ENCODE data around the gene ARHGEF4.
"Not testable (repeated sequence)": the region's sequence is repeated elsewhere in the genome, so short reads cannot be mapped to it uniquely, and the experiment has no call there.

Gene ARHGEF4

GRCh38 chr2:130981667-130982066 lies 145.0 kb downstream of the ARHGEF4 start:
- no peak for TF ChIP-seq CTCF (conservative IDR thresholded peaks at IDR 0.05; ENCODE audit: low read depth, low read length)

GRCh38 chr2:130985206-130985780 lies 148.6 kb downstream of the ARHGEF4 start:
- no peak for TF ChIP-seq CTCF (conservative IDR thresholded peaks at IDR 0.05; ENCODE audit: low read depth, low read length)
- H3K4me3 ChIP-seq (ENCODE audit: low read length), result no peak overlapping the region
- DNase-seq (ENCODE audit: low read depth), result no peak

More at GRCh38 chr2:130981667-130982066, 145.0 kb downstream of the ARHGEF4 start:
- H3K4me3 ChIP-seq (ENCODE audit: low read length), result no peak overlapping the region
- no peak for DNase-seq (ENCODE audit: low read depth)

- no peak for TF ChIP-seq CTCF (conservative IDR thresholded peaks at IDR 0.05; ENCODE audit: low read depth, low read length)
- DNase-seq (ENCODE audit: low read depth), result no peak
- H3K4me3 ChIP-seq (ENCODE audit: low read length), result no peak overlapping the region
Observed at GRCh38 chr2:130985831-130986649, 149.3 kb downstream of the ARHGEF4 start.

GRCh38 chr2:130986890-130987493 lies 150.3 kb downstream of the ARHGEF4 start:
- DNase-seq (ENCODE audit: low read depth), result no peak
- no peak for TF ChIP-seq CTCF (conservative IDR thresholded peaks at IDR 0.05; ENCODE audit: low read depth, low read length)
- H3K4me3 ChIP-seq (ENCODE audit: low read length), result no peak overlapping the region

GRCh38 chr2:130987519-130988425 lies 151.1 kb downstream of the ARHGEF4 start:
- no peak for TF ChIP-seq CTCF (conservative IDR thresholded peaks at IDR 0.05; ENCODE audit: low read depth, low read length)
- H3K4me3 ChIP-seq (ENCODE audit: low read length), result no peak overlapping the region
- DNase-seq (ENCODE audit: low read depth), result no peak

- H3K4me3 ChIP-seq (ENCODE audit: low read length), result not testable (repeated sequence)
Observed at GRCh38 chr2:130991446-130991845, 154.7 kb downstream of the ARHGEF4 start.

GRCh38 chr2:130992003-130992402 lies 155.3 kb downstream of the ARHGEF4 start:
- not testable (repeated sequence) for DNase-seq (ENCODE audit: low read depth); H3K4me3 ChIP-seq (ENCODE audit: low read length)

More at GRCh38 chr2:130991446-130991845, 154.7 kb downstream of the ARHGEF4 start:
- DNase-seq (ENCODE audit: low read depth), result not testable (repeated sequence)

All from retinal pigment epithelial cell (primary cell).